GM19025 (cell line): ENCODE measurements around the gene GSTM2.
"Not testable (repeated sequence)": the region's sequence is repeated elsewhere in the genome, so short reads cannot be mapped to it uniquely, and the experiment has no call there.

Source experiments
- ATAC-seq: cut with Tn5 transposase; IDR thresholded peaks from one replicate; pipeline ENCODE4 v1.9.1; 2021; ENCODE audit warnings: mild to moderate bottlenecking, low read depth, moderate library complexity; ENCODE audit not compliant: unreplicated experiment

The GSTM2 gene

GRCh38 chr1:109711593-109712320, 43.9 kb downstream of the GSTM2 start, which contains the start of gene GSTM5:
Gene GSTM5, plus strand, starts transcription at chr1:109712251. Its CDS starts 62 bp downstream, at chr1:109712313.
- not testable (repeated sequence) for ATAC-seq

- no peak for ATAC-seq
These were observed 44.5 kb downstream of the GSTM2 start for GRCh38 chr1:109712321-109712864.

- ATAC-seq: no peak
These were observed 45.8 kb downstream of the GSTM2 start for GRCh38 chr1:109713636-109714035.

GRCh38 chr1:109714661-109715372, 47.0 kb downstream of the GSTM2 start:
- ATAC-seq: no peak

- ATAC-seq: no peak
These were observed 48.3 kb downstream of the GSTM2 start for GRCh38 chr1:109716121-109716520.

- no peak for ATAC-seq
These were observed 48.8 kb downstream of the GSTM2 start for GRCh38 chr1:109716570-109717090.

- ATAC-seq: no peak
These were observed 49.9 kb downstream of the GSTM2 start for GRCh38 chr1:109717729-109718128.

GRCh38 chr1:109718495-109718894, 50.6 kb downstream of the GSTM2 start:
- no peak for ATAC-seq

GRCh38 chr1:109719337-109719837, 51.5 kb downstream of the GSTM2 start:
- no peak for ATAC-seq

GRCh38 chr1:109721042-109721441, 53.2 kb downstream of the GSTM2 start:
- ATAC-seq: no peak

GRCh38 chr1:109721971-109722370, 54.1 kb downstream of the GSTM2 start:
- no peak for ATAC-seq

GRCh38 chr1:109722908-109723691, 55.2 kb downstream of the GSTM2 start:
- no peak for ATAC-seq
